H1 (cell line): Measurements from ENCODE around the gene KRTAP12-2. TPM values are rescaled to one million over a fixed set of nuclear protein-coding genes. Genes with fewer than 3 reads are reported as not detected.

ENCODE experiments used
- ATF2 ChIP-seq: IDR thresholded peaks from 2 replicates; pipeline ENCODE4 v1.6.1; 2012; ENCODE audit warnings: low read length, inconsistent platforms
- NANOG ChIP-seq: IDR thresholded peaks from 2 replicates; pipeline ENCODE4 v1.6.1; 2011; ENCODE audit warnings: low read length, low read depth, mild to moderate bottlenecking, inconsistent platforms; ENCODE audit not compliant: insufficient read depth, poor library complexity, severe bottlenecking
- RFX5 ChIP-seq: IDR thresholded peaks from 2 replicates; pipeline ENCODE4 v1.6.1; 2011; ENCODE audit warnings: low read depth, low read length, improper control_type of control experiment, borderline replicate concordance
- SAP30 ChIP-seq: fragments of 300-600 bp; sonication (generic); IDR thresholded peaks from 2 replicates; pipeline ENCODE4 v1.7.1; 2012; ENCODE audit warnings: low read length, moderate library complexity, mild to moderate bottlenecking, inconsistent platforms; ENCODE audit not compliant: insufficient read depth, insufficient replicate concordance
- SP1 ChIP-seq: IDR thresholded peaks from 2 replicates; pipeline ENCODE4 v1.6.1; 2011; ENCODE audit warnings: low read depth, low read length
- TBP ChIP-seq: IDR thresholded peaks from 2 replicates; pipeline ENCODE4 v1.6.1; 2011; ENCODE audit warnings: low read depth, low read length, improper control_type of control experiment
- polyA plus RNA-seq, 7 experiments: library from polyadenylated mRNA; depleted of rRNA in 3 of 7; stranded (reverse) in 5 of 7; unstranded in 2 of 7; fragments of >200 nt in 5 of 7; fragments of 200-250 nt in 2 of 7; gene quantifications; 1 replicate in 5 of 7; 2 replicates in 1 of 7; 4 replicates in 1 of 7; pipeline versions ENCODE4 v1.2.1 to v1.2.3, GENCODE V29; 2011 to 2013; ENCODE audit warnings: missing spikeins in 2 of 7, mixed read lengths in 2 of 7
- total RNA-seq: library from RNA; stranded (reverse); fragmentation: NEBNext Ultra II Directional; extraction: Animal tissue kit (Norgen Biotek cat#: 25700); gene quantifications from 2 replicates; pipeline ENCODE4 v1.2.1, GENCODE V29; 2021

Gene KRTAP12-2
- total and polyA plus RNA-seq, 2 of the 8 experiments (the other 6 are each of a cell fraction or from before 2014, with no cell fraction given), result 0.50 TPM; not detected in 1

GRCh38 chr21:44684077-44684476 lies 17.4 kb upstream of the KRTAP12-2 start (continued):
- TF ChIP-seq ATF2 (no peak), SAP30 (no peak), NANOG (no peak), RFX5 (no peak), SP1 (no peak), TBP (no peak)
